Ovary (tissue), 9 donors: ENCODE data around the gene SLC26A2. TPM values are rescaled to one million over a fixed set of nuclear protein-coding genes. Genes with fewer than 3 reads are reported as not detected.

ENCODE experiments used
- DNase-seq, 5 donors: peaks; one replicate each; pipeline ENCODE4 v3.0.0-alpha.2; 2019 to 2020
- H3K27ac ChIP-seq, 2 donors: fragments of 200-600 bp; one replicate each; pipeline versions ENCODE4 v1.5.1 to v1.8.0; 2019 to 2022
- H3K27me3 ChIP-seq: fragments of 200-600 bp; one replicate; pipeline ENCODE4 v1.8.0; 2022
- H3K36me3 ChIP-seq: fragments of 200-600 bp; sonication (generic); one replicate; pipeline ENCODE4 v1.5.1; 2019
- H3K4me1 ChIP-seq: one replicate; pipeline ENCODE4 v1.8.1; 2013; ENCODE audit warnings: mild to moderate bottlenecking, moderate library complexity; ENCODE audit not compliant: insufficient read depth
- H3K4me3 ChIP-seq: fragments of 200-600 bp; sonication (generic); one replicate; pipeline ENCODE4 v1.5.1; 2017
- H3K9me3 ChIP-seq, 2 donors: fragments of 200-600 bp in 1 of 2; sonication (generic) in 1 of 2; one replicate each; pipeline versions ENCODE4 v1.5.1 to v1.8.1; 2013 to 2019; ENCODE audit warnings: mild to moderate bottlenecking in 1 of 2, moderate library complexity in 1 of 2
- CTCF ChIP-seq, 3 donors: fragments of 450-650 bp in 2 of 3; fragments of 200-600 bp in 1 of 3; IDR thresholded peaks; one replicate each; pipeline versions ENCODE4 v1.5.1 to v1.8.0; 2016 to 2022; ENCODE audit warnings: antibody characterized with exemption in 3 of 3, mild to moderate bottlenecking in 1 of 3
- EP300 ChIP-seq: sonication (generic); formaldehyde crosslinking; IDR thresholded peaks from one replicate; pipeline ENCODE4 v1.6.1; 2017; ENCODE audit warnings: antibody characterized with exemption
- POLR2A ChIP-seq: fragments of 450-650 bp; IDR thresholded peaks from one replicate; pipeline ENCODE4 v1.6.1; 2017; ENCODE audit warnings: antibody characterized with exemption, mild to moderate bottlenecking, moderate library complexity
- WGBS, 3 donors: extraction: QIAGEN DNeasy Blood & Tissue Kit in 1 of 3; methylation state at CpG; one replicate each; pipeline versions ENCODE4 v1.1.5 to v1.1.7; 2013 to 2017; 5-methylcytosine and 5-hydroxymethylcytosine counted together
- intact Hi-C, 4 donors: fragments of 100-400 bp; cut with DNase I; formaldehyde crosslinking; loops; one replicate each; pipeline versions ENCODE4 v1.11.0 to v1.15.1; 2022 to 2023
- polyA plus RNA-seq, 2 donors: library from polyadenylated mRNA; stranded (reverse); fragments of 200-250 nt in 1 of 2; fragments of 350-450 nt in 1 of 2; fragmentation: Illumina TruSeq in 1 of 2; extraction: RNeasy Lipid Tissue Mini Kit (QIAGEN cat#74804) in 1 of 2; gene quantifications; one replicate each; pipeline ENCODE4 v1.2.3, GENCODE V29; 2013 to 2014
- total RNA-seq, 7 donors: library from RNA; depleted of rRNA in 2 of 7; stranded (reverse); fragments of >200 nt in 2 of 7; fragmentation: NEBNext Ultra II Directional in 3 of 7; extraction: Animal tissue kit (Norgen Biotek cat#: 25700) in 3 of 7; gene quantifications; one replicate each; pipeline versions ENCODE4 v1.1.0 to v1.2.4, GENCODE V29; 2016 to 2023
- donor health status: DM: no; HTN: no; CAD: no; lungs with moderate emphysema.
- donor health status: DM: no; HTN: no; CAD: no.
- donor health status: Bipolar disorder and iron deficiency.
- donor health status: DM: yes; HTN: yes; CAD: no.
- donor health status: DM: no; HTN: no; CAD: no.
- donor health status: DM: yes; HTN: yes; CAD: no.

The SLC26A2 gene
- total and polyA plus RNA-seq, 9 donors, result 4.4 to 19.0 (median 13.3) TPM

- Histone ChIP-seq H3K4me3 (no peak overlapping the region), H3K9me3 (no peaks in the 10 kb centered on the region), H3K27me3 (no peaks in the 10 kb centered on the region), H3K4me1 (peaks cover 2% of the 10 kb centered on the region), H3K27ac (no peak overlapping the region), H3K36me3 (no peaks in the 10 kb centered on the region)
- 85 to 90% (median 88%) methylated on average over 3 of the region's 3 CpGs for WGBS, 3 donors
- intact Hi-C loops, result no loop called here
- TF ChIP-seq EP300, result no peak
- TF ChIP-seq CTCF (IDR thresholded peaks at IDR 0.05), result no peak
- no peak for TF ChIP-seq POLR2A
- DNase-seq, result no peak
Observed at GRCh38 chr5:149921597-149921996, 39.0 kb upstream of the SLC26A2 start.

DNA sequence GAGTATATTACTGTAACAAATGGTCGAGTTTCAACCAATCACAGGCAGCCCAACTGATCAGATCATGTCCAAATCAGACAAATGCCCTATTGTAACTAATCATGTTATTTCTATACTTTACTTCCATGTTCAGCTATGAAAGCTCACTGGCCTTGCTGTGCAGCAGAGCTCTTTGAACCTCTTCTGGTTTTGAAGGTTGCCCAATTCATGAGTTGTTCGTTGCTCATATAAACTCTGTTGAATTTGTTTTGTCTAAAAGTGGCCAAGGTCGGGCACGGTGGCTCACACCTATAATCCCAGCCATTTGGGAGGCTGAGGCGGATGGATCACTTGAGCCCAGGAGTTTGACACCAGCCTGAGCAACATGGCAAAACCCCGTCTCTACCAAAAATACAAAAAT, 37.6 kb upstream of the SLC26A2 start:
- no peak for DNase-seq
- Histone ChIP-seq H3K27ac (no peak overlapping the region), H3K4me3 (no peak overlapping the region), H3K27me3 (no peaks in the 10 kb centered on the region), H3K4me1 (no peaks in the 10 kb centered on the region), H3K9me3 (no peaks in the 10 kb centered on the region), H3K36me3 (no peaks in the 10 kb centered on the region)
- TF ChIP-seq POLR2A (no peak), EP300 (no peak), CTCF (IDR thresholded peaks at IDR 0.05) (no peak)
- intact Hi-C loops, result no loop called here
- 90% methylated on average over 6 of the region's 6 CpGs for WGBS, 3 donors

DNA sequence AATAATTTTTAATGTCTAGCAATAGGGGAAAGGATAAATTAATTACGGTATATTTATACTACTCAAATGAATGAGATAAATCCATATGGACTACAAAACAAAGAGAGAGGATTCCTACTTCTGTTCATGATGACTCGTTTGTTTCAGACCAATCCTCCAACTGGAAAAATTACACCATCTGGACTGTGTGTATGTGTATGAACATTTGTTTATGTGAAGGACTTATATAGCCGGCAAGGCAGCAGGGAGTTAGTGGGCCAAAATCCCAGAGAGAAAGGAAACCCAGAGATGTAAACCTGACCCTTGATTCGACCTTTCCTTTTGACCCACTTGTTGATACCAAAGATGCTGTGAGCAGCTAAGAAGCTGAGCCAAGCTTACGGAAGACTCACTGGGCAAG, 36.1 kb upstream of the SLC26A2 start:
- no peak for DNase-seq
- H3K27me3 ChIP-seq, result no peaks in the 10 kb centered on the region
- intact Hi-C loops, result no loop called here
- H3K4me3 ChIP-seq, result no peak overlapping the region
- H3K27ac ChIP-seq, result no peak overlapping the region
- no peaks in the 10 kb centered on the region for H3K9me3 ChIP-seq
- WGBS, 3 donors, result 79 to 85% (median 81%) methylated on average over 5 of the region's 5 CpGs
- H3K36me3 ChIP-seq, result no peaks in the 10 kb centered on the region
- TF ChIP-seq EP300 (no peak), CTCF (IDR thresholded peaks at IDR 0.05) (no peak), POLR2A (no peak)
- H3K4me1 ChIP-seq, result no peaks in the 10 kb centered on the region

DNA sequence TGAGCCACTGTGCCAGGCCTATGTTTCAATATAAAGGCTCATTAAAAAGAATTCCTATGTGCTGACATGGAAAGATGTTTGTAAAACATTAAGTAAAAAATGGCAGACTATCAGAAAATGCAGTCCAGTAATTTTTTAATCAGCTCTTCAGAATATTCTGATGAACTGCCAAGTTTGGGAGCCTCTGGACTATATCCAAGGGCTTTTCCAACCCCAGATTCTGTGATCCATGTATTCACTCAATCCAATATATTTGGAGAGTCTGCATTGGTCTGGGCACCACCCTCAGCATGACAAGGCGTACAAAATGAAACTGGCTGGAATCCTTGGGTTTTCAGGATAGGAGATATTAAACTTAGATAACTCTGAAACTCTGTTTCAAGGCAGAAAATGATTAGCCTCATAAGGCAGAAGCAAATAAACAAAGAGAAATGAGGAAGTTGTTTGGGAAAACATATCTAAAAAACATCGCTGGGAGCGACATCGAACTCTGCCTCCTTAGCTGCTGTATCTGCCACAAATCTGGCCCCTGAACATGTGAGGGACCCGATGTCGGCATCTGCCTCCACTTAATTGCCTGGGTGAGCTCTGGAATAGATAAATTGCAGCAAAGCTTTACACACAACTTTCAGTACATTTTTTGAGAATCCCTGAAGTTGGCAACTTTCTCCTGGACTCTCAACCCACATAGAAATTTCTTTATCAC, 30.4 kb upstream of the SLC26A2 start:
- H3K9me3 ChIP-seq, result no peaks in the 10 kb centered on the region
- TF ChIP-seq CTCF (IDR thresholded peaks at IDR 0.05) (no peak), EP300 (no peak), POLR2A (no peak)
- H3K27me3 ChIP-seq, result no peaks in the 10 kb centered on the region
- H3K36me3 ChIP-seq, result no peaks in the 10 kb centered on the region
- H3K4me1 ChIP-seq, result peaks cover 3% of the 10 kb centered on the region
- DNase-seq, result no peak
- H3K27ac ChIP-seq, result no peak overlapping the region
- H3K4me3 ChIP-seq, result no peak overlapping the region
- intact Hi-C loops, result no loop called here
- WGBS, 3 donors, result 21 to 40% (median 37%) methylated on average over 6 of the region's 6 CpGs
